Posterior vena cava (tissue), 2 donors: ENCODE measurements around the gene FAM9C. TPM values are rescaled to one million over a fixed set of nuclear protein-coding genes. Genes with fewer than 3 reads are reported as not detected.
"Not testable (repeated sequence)": the region's sequence is repeated elsewhere in the genome, so short reads cannot be mapped to it uniquely, and the experiment has no call there.

Experiments
- DNase-seq: peaks from one replicate; pipeline ENCODE4 v3.0.0-alpha.2; 2020; ENCODE audit warnings: low spot score
- intact Hi-C, 2 donors: fragments of 100-400 bp; cut with DNase I; formaldehyde crosslinking; loops; one replicate each; pipeline versions ENCODE4 v1.14.1 to v1.14.2; 2022 to 2023
- total RNA-seq, 2 donors: library from RNA; stranded (reverse); fragmentation: NEBNext Ultra II Directional; extraction: Animal tissue kit (Norgen Biotek cat#: 25700); gene quantifications; one replicate each; pipeline ENCODE4 v1.2.1, GENCODE V29; 2021
- donor health status: DM: yes; HTN: yes; CAD: no.
- donor health status: DM: yes; HTN: yes; CAD: no.

The FAM9C gene
- total RNA-seq, 2 donors from 2014 or later: 0.19 TPM; not detected in 1

DNA sequence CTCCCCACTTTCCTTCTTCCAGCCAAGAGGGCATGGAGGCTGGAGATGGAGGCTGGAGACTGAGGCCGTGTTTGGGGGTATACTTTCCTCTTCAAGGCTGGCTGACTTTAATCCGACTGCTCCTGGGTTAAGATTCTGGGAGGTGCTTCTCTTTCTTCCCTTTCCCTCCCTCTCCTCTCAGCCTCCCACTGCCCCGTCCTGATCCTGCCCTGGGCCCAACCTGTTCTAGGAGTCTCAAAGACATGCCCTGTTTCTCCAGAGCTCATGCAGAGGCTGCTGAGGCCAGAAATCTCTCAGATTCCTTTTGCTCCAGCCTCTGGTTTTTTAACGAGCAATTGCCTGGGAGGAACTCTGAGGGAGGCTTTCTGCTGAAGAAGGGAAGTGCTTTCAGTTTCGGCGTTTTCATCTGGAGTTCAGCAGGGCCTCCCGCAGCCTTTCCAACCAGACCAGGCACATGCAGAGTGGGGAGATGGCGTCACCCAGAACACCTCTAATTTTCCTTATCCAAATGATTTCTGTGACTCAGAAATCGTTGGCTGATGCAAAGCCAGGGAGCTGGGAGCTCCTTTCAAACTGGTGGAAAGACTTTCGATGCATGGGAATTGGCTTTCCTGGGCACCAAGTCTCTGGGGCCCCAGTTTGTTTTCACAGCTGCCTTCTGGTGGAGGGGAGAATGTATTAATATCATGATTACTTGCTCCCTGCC, 34.5 kb upstream of the FAM9C start:
- intact Hi-C loops: no loop called here
- DNase-seq: no peak

DNA sequence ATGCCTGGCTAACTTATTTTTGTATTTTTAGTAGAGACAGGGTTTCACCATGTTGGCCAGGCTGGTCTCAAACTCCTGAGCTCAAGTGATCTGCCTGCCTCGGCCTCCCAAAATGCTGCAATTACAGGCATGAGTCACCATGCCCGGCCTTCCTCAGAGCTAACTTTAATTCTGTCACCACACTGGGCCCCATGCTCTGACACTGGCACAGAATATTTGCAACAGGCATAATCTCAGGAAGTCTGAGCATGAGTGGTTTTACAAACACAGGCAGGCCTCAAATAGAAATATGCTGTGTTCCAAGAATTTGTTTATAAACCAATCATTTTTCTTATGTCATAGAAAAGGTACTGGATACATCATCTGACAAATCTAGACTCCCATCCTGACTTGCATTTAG, 32.7 kb upstream of the FAM9C start:
- intact Hi-C loops: no loop called here
- no peak for DNase-seq

DNA sequence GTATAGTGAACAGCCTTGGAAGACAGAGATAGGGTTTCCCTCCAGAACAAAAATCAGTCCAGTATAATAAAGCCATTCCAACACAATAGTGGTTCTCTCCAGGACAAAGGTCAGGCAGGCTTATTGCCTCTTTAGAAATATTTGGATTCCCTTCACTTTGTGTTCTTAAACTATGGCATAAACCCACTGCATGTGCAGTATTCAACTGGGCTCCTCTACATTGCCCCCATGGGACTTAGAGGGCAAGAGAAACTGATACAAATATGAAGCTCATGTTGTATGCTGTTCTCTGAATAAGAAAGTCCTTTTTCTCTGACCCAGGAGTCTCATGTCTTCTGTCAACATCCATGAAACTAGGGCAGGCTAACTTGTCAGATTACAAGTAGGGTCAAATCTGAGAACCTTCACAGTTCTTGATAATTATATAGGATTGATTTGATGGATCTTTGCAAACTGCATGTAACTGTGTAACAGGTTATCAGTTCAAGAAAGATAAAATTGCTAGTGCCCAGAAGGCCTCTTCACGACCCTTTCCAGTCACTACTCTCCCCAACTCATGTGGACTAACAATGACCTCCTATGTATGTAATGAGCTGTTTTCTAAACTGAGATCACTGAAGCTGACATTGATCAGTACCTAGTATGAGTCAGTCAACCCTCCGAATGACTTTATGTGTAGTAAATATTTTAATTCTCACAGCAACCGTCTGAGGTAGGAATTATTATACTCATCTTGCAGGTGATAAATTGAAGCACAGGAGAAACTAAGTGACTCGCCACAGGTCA, 31.9 kb upstream of the FAM9C start:
- no peak for DNase-seq
- intact Hi-C loops: no loop called here

DNA sequence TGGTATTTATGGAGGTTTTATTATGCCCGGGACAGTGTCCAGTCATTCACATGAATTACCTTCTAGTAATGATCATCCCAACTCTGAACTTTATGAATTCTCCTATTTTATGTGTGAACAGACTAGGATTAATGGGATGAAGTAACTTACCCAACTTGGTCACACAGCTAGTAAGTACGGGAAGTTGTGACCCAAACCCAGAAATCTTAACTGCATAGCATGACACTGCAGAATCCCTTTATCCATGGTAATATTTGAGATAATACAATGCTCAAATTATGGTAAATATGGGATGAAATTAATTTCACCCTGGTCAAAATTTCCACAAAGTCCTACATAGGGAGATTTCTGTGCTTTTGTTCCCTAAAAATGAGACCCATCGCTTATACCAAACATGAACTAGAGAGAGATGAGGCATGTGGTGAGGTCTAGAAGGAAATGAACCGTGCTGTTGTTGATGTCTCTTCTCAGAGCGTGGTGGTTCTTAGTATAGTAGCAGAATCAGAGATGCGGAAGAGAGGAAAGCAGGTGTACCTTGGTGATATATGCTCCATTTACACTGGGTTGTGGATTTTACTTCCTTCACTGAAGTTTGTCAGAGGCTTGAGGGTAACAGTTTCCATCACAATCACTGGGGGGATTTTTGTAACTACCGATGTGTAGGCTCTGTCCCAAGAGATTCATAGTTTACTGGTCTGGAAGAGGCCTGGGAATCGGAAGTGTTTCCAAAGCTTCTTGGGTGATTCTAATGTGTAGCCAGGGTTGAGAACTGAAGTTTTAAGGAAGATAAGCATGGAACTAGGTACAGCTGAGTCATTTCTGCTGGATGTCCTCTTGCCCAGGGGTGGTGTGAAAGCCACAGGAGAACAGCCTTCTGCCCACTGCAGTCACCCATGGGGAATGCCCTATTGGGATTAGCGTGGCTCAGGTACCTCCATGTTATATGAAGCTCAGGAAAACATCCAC, 30.2 kb upstream of the FAM9C start:
- intact Hi-C loops: no loop called here
- no peak for DNase-seq

DNA sequence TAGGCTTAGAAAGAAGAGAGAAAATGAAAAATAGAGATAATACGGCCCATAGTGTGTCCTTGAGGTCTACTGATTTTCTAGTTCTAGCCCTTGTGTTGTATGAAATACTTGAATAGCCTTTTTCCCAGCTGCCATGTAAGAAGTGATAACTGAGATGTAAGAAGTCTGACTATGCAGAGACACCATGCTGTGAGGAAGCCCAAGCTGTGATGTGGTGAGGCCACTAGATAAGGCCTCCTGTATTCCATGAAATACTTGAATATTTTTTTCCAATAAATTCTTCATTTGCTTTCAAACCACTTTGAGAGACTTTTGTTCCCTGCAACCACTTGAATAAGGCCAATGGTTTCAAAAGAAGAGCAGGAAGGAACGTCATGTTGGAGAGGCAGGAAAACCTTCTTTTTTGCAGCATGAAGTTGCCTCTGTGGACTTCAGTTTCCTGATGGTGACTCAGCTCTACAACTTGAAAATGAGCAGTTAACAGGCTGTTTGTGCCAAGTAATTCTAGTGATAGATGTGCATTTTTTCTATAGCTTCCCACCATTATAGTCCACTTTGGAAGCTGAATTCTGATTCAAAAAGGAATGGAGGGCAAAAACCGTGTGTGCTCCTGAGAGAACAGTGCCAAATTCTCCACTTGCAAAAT, 25.5 kb upstream of the FAM9C start:
- no peak for DNase-seq
- intact Hi-C loops: no loop called here

DNA sequence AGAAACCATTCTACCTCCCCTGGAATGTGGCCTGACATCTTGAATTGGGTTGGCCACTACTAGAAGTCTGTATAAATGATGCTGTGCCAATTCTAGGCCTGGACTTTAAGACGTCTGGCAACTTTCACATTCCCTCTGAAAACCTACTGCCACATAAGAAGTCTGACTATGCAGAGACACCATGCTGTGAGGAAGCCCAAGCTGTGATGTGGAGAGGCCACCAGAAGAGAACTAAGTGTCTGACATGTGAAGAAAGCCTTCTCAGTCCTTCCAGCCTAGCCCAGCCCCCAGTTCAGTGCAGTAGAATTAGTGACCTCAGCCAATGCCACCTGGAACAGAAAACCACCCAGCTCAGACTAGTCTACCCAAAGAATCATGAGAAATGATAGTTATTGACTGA, 24.2 kb upstream of the FAM9C start:
- DNase-seq: no peak
- intact Hi-C loops: no loop called here

DNA sequence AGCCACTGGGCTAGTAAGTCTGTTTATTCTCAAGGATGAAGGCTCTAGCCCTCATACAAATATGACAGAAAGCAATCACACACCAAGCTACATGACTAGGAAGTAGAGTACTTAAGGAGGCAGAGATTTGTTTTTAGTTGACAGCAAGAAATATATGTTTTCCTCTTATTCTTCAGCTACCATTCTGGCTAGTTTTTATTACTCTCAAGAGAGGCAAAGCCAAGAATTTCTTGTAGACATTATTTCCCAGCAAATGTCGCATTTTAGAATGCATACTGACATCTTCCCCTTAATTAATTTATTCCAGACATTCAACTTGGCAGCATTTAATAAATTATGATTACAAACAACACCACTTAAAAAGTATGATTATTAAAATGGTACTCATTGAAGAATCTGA, 23.4 kb upstream of the FAM9C start:
- intact Hi-C loops: no loop called here
- no peak for DNase-seq

DNA sequence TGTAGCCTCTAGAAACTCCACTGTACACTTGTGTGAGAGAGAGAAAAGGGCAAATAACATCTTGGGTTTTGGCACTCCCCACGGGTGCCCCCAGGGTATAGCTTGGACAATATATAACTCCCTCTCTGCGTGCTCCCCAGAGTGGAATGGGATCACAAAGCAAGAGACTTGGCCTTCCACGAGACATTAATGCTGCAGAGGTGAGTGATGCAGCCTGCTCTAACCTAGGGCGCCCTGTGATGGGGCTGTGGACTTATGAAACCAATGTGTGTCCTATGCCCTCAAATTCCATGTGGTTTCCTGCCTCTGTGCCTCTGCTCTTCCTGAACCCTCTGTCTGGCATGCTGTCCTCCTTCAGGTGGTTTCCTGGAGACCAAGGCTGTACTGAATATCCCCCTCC, 22.0 kb upstream of the FAM9C start:
- intact Hi-C loops: no loop called here

DNA sequence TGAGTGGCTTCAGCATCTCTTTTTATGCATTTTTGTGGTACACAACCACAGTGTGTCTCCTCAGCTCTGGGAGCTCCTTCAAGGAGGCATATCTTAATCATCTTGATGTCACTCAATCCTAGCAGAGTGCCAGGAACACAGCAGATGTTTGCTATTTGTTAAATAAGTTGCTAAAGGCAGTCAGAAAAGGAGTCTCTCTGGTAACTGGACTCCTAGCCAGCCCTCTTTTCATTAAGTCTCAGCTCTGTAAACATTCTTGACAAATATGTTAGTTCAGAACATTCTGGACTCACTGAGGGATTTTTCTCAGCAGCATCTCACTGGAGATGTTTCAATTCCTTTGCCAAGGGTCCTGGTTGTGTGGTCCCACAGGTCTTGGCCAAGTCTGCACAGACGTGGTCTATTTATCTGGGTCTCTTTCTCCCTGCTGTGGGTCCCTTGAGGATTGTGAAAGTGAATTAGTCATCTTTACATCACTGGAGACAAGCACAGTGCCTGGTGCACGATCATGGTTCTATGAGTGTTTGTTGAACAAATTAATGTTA, 20.3 kb upstream of the FAM9C start:
- DNase-seq: no peak
- intact Hi-C loops: no loop called here

More for the DNA sequence above, 22.0 kb upstream of the FAM9C start:
- DNase-seq: no peak

DNA sequence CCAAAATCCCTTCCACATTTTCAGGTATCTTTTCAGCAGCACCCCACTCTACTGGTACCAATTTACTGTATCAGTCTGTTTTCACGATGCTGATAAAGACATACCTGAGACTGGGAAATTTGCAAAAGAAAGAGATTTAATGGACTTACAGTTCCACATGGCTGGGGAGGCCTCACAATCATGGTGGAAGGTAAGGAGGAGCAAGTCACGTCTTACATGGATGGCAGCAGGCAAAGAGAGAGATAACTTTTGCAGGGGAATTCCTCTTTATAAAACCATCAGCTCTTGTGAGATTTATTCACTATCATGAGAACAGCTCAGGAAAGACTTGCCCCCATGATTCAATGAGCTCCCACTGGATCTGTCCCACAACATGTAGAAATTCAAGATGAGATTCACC, 18.7 kb upstream of the FAM9C start:
- DNase-seq, intact Hi-C loops: not testable (repeated sequence)

DNA sequence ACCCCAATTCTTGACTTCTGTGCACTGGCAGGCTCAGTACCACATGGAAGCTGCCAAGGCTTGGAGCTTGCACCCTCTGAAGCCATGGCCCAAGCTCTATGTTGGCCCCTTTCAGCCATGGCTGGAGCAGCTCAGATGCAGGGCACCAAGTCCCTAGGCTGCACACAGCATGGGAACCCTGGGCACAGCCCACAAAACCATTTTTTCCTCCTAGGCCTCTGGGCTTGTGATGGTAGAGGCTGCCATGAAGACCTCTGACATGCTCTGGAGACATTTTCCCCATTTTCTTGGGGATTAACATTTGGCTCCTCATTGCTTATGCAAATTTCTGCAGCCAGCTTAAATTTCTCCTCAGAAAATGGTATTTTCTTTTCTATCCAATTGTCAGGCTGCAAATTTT, 17.9 kb upstream of the FAM9C start:
- intact Hi-C loops, DNase-seq: not testable (repeated sequence)

DNA sequence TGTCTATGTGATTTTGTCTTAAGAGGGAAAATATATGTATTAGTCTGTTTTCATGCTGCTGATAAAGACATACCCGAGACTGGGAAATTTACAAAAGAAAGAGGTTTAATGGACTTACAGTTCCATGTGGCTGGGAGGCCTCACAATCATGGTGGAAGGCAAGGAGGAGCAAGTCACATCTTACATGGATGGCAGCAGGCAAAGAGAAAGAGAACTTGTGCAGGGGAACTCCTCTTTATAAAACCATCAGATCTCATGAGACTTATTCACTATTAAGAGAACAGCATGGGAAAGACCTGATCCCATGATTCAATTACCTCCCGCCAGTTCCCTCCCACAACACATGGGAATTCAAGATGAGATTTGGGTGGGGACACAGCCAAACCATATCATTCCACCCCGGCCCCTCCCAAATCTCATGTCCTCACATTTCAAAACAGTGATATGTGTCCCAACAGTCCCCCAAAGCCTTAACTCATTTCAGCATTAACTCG, 16.8 kb upstream of the FAM9C start:
- DNase-seq, intact Hi-C loops: not testable (repeated sequence)

DNA sequence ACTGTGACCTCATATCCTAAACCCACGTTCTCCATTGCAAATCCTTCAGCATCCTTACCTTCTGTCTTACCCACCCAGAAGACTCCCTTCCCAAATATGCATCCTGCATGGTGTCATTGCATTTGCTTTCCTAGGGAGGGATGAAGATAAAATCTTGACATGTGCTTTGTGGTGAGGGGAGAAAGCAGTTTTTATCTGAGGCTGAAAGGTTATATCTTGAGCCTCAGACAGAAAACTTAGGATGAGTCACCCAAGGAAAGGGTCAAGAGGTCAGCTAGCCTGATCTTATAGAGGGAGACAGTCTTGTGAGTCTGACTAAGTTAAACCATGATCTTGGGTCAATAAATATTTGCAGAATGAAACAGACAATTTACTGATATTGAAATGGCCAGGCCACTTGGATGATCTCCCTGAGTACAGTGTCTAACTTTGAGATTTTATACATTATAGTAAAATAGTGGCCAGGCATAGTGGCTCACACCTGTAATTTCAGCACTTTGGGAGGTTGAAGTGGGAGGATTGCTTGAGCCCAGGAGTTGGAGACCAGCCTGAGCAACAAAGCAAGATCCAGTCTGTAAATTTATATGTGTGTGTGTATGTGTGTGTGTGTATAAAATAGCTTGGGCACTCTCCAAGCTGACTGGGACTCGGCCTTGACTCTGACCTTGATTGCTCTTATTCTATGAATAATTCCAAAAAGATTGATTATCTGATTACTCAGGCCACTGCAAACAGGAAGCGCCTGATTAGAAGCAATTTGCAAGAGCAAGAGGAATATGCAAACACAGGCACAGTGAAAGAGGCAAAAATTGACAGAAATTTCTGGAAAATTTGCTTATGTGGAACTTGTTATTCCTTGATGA, 15.4 kb upstream of the FAM9C start:
- intact Hi-C loops: no loop called here
- DNase-seq: no peak

DNA sequence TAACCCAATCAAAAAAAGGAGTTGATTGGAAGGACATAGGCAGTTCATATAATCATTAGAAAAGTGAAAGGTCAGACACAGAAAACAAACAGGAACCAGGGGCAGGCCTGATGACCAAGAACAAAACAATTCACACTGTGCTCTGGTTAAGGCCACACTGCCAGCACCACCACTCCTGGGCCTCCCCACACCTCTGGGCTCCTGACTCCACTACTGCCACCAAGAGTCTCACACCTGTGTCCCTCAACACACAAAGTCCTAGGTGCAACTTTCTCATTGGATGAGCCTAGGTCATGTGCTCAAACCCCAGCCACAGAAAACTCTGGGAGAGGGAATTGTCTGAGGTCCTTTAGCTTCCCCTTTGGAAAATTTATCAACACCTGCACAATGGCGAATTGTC, 11.1 kb upstream of the FAM9C start:
- DNase-seq: no peak

DNA sequence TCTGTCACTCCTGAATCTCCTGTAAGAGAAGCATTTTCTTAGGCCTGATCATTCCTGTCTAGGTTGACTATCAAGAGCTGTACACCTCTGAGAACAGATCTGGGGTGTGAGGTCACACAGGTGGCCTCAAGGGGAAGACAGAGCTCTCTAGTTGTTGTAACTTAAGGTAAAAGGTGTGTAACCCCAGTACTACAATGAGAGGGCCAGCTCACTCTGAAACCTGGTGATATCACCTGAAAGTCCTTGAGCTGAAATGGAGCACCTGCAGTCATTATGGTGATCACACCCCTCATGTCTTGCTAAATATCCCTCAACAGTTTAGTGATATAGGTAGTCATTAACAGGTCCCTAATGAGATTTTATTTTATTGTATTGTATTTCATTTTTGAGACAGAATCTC, 8.8 kb upstream of the FAM9C start:
- intact Hi-C loops: no loop called here

More for the DNA sequence above, 11.1 kb upstream of the FAM9C start:
- intact Hi-C loops: no loop called here

DNA sequence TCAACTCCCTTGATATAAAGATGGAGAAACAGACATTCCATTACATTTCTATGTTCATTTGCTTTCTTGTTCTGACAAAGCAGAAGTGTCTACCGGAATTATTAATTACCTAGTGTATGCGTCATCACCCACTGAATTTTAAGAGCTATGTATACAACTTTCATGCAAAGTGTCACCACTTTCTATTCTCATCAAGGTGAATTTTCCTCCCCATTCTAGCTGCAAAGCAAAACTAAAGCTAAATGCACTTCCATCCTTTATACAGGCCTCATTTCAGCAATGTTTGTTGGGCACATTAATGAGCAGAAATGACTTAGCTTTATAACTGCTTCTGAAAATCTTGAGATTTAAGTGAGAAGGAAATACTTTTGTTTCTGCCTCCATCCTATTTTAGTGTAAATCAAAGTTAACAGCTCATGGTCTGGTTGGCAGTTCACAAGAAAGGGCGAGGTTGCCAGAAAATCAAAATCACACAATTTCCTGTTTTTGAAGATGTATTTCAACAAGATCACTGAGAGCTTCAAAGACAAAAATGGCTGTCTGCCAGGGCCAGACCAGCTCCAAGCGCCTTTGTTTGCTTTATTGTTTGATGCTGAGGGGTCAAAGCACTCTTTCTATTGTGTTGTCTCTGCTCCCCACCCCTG, 7.2 kb upstream of the FAM9C start:
- intact Hi-C loops: no loop called here
- DNase-seq: no peak

More for the DNA sequence above, 8.8 kb upstream of the FAM9C start:
- no peak for DNase-seq

DNA sequence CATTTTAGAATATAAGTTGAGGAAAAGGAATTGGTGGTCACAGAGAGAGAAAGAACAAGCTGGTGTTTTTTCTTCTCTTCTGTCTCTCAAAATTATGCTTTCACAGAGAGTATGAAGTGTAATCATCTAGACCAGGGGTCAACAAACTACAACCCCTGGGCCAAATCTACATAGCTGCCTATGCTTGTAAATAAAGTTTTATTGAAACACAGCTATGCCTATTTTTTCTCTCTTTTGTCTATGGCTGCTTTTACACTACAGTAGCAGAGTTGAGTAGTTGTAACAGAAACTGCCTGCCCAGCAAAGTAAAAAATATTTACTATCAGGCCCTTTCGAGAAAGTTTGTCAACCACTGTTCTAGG, 6.7 kb upstream of the FAM9C start:
- DNase-seq: no peak
- intact Hi-C loops: no loop called here

DNA sequence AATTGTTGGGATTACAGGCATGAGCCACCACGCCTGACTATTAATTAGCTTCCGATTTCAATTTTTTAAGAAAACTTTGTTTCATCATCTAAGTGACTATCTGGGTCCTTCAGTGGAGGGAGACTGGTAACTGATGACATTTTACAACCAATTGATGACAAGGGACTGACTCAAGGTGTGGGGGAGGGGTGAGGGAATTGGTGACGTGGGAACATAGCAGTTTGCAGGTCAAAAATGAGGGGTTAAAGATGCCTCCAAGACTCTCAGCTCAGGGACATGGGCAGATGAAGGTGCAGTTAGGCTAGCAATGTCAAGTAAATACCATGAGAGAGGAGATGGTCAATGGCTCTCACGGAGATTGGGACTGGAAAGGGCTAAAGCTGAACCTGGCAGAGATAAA, 5.7 kb upstream of the FAM9C start:
- DNase-seq: no peak
- intact Hi-C loops: no loop called here
